ENCODE results near the gene SH3GLB2.

GRCh38 chr9:129001504-129002325 lies 26.4 kb downstream of the SH3GLB2 start:
- no peak for TF ChIP-seq POLR2A (IDR thresholded peaks at IDR 0.05)
- TF ChIP-seq CTCF (IDR thresholded peaks at IDR 0.05), result no peak
- TF ChIP-seq POLR2AphosphoS5 (IDR thresholded peaks at IDR 0.05), result no peak
